HL-60 (cell line): ENCODE results near the gene FNDC3B.

Experiments used
- DNase-seq, 2 experiments: peaks; one replicate each; pipeline ENCODE4 v3.0.0-alpha.2; 2010 to 2020; ENCODE audit warnings: low read depth in 1 of 2, low spot score in 1 of 2
- H3K27ac ChIP-seq: fragments of 250-450 bp; sonication (Bioruptor Pico); replicated peaks from 2 replicates; pipeline ENCODE4 v1.5.1; 2020; ENCODE audit warnings: mild to moderate bottlenecking, moderate library complexity
- H3K27me3 ChIP-seq: fragments of 250-450 bp; sonication (Bioruptor Pico); 2 replicates; pipeline ENCODE4 v1.5.1; 2021; ENCODE audit warnings: mild to moderate bottlenecking, moderate library complexity; ENCODE audit not compliant: insufficient read depth, poor library complexity, severe bottlenecking
- H3K4me3 ChIP-seq: replicated peaks from 2 replicates; pipeline ENCODE4 v1.5.1; 2011; ENCODE audit warnings: mild to moderate bottlenecking, control low read depth, low read length; ENCODE audit not compliant: insufficient read depth
- GABPA ChIP-seq: IDR thresholded peaks from 2 replicates; pipeline ENCODE4 v1.6.1; 2012; ENCODE audit warnings: low read depth
- POLR2AphosphoS5 ChIP-seq: IDR thresholded peaks from 2 replicates; pipeline ENCODE4 v1.6.1; 2012; ENCODE audit warnings: low read depth
- SPI1 ChIP-seq: IDR thresholded peaks from 2 replicates; pipeline ENCODE4 v1.6.1; 2012; ENCODE audit warnings: low read depth, mild to moderate bottlenecking, borderline replicate concordance
- TF ChIP-seq, protein P1 (sequence below): IDR thresholded peaks from one replicate; pipeline ENCODE4 v1.5.1; 2011; ENCODE audit warnings: low read length, control low read depth, inconsistent platforms; ENCODE audit not compliant: insufficient read depth
- TF ChIP-seq, protein P2 (sequence below): IDR thresholded peaks from 2 replicates; pipeline ENCODE4 v1.6.1; 2012; ENCODE audit warnings: low read depth; ENCODE audit not compliant: insufficient replicate concordance

The FNDC3B gene

DNA sequence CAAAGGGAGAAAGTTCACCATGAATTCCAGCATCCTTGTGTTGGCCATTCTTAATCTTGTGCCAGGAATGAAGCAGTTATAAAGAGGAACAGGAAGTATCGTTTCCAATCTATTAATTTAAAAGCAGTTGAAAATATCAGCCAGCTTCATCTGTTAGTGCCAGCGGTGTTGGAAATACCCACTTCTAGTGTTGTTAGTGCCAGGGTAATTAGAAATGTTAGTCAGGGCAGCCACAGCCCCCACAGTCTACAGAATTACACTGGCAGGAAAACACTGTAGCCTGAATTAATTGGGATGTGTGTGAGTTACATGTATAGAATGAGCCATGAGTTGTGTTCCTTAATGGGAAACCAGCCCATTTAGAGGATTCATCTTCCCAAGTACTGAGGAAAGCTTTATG lies 281.1 kb downstream of the FNDC3B start:
- Histone ChIP-seq H3K27ac (no peak overlapping the region), H3K4me3 (no peak overlapping the region), H3K27me3 (no peaks in the 10 kb centered on the region)
- no peak for DNase-seq
- peak; percentile 23; the same call in 1 of the 2 replicates for TF ChIP-seq SPI1
- no peak for TF ChIP-seq GABPA

DNA sequence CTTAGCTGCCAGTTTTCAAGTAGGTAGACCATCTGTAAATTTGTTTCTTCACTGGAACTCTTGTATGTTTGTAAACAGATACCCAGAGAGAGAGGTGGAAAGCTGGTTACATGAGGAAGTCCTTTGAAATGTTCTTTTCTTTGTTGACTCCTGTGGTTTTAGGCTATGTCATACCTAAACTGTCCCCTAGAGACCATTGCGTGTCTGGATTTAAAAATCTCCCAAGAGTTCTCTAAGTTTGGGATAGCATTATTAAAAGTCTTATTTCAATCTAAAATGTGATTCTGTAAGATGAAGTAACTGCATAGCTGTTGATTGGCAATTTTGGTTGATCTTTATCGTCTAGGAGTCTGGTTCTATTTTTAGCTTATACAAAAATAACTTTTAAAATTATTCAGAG lies 281.7 kb downstream of the FNDC3B start:
- H3K27ac ChIP-seq: no peak overlapping the region
- DNase-seq: no peak
- H3K4me3 ChIP-seq: no peak overlapping the region
- TF ChIP-seq, protein P1, sequence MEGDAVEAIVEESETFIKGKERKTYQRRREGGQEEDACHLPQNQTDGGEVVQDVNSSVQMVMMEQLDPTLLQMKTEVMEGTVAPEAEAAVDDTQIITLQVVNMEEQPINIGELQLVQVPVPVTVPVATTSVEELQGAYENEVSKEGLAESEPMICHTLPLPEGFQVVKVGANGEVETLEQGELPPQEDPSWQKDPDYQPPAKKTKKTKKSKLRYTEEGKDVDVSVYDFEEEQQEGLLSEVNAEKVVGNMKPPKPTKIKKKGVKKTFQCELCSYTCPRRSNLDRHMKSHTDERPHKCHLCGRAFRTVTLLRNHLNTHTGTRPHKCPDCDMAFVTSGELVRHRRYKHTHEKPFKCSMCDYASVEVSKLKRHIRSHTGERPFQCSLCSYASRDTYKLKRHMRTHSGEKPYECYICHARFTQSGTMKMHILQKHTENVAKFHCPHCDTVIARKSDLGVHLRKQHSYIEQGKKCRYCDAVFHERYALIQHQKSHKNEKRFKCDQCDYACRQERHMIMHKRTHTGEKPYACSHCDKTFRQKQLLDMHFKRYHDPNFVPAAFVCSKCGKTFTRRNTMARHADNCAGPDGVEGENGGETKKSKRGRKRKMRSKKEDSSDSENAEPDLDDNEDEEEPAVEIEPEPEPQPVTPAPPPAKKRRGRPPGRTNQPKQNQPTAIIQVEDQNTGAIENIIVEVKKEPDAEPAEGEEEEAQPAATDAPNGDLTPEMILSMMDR: no peak
- no peak for TF ChIP-seq SPI1
- H3K27me3 ChIP-seq: no peaks in the 10 kb centered on the region

DNA sequence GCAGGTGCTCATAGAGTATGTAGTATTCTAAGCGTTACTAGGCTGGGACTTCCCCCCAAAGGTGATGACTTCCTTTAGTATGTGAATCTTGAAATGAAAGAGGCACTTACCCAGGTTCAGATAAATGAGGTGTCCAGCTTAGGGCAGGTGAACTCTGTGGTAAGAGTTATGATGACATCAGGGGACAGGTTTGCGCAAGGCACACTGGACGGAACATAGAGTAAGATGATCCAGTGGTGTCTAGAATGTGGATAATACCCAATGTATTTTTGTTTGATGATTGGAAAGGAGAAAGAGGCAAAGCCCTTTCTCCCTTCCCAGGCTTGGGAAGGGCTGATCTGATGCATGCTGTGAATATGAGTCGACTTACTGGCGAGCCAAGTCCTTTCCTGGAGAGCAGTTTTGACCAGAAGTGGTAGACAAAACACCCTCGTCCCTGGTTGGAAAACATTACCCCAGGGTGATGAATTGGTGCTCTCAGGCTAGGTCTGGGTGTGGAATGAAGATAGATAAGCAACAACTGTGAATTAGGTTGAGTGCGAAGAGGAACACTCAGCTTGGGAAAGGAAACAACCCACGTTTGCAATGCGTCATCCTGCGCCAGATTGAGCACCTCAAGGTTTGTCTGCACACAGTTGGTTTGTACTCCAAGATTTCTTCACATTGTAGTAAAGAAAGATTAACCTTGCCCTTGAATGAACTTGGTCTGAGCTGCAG lies 284.7 kb downstream of the FNDC3B start:
- H3K27ac ChIP-seq: no peak overlapping the region
- TF ChIP-seq, protein P2, sequence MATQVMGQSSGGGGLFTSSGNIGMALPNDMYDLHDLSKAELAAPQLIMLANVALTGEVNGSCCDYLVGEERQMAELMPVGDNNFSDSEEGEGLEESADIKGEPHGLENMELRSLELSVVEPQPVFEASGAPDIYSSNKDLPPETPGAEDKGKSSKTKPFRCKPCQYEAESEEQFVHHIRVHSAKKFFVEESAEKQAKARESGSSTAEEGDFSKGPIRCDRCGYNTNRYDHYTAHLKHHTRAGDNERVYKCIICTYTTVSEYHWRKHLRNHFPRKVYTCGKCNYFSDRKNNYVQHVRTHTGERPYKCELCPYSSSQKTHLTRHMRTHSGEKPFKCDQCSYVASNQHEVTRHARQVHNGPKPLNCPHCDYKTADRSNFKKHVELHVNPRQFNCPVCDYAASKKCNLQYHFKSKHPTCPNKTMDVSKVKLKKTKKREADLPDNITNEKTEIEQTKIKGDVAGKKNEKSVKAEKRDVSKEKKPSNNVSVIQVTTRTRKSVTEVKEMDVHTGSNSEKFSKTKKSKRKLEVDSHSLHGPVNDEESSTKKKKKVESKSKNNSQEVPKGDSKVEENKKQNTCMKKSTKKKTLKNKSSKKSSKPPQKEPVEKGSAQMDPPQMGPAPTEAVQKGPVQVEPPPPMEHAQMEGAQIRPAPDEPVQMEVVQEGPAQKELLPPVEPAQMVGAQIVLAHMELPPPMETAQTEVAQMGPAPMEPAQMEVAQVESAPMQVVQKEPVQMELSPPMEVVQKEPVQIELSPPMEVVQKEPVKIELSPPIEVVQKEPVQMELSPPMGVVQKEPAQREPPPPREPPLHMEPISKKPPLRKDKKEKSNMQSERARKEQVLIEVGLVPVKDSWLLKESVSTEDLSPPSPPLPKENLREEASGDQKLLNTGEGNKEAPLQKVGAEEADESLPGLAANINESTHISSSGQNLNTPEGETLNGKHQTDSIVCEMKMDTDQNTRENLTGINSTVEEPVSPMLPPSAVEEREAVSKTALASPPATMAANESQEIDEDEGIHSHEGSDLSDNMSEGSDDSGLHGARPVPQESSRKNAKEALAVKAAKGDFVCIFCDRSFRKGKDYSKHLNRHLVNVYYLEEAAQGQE: no peak
- TF ChIP-seq, protein P1: no peak

DNA sequence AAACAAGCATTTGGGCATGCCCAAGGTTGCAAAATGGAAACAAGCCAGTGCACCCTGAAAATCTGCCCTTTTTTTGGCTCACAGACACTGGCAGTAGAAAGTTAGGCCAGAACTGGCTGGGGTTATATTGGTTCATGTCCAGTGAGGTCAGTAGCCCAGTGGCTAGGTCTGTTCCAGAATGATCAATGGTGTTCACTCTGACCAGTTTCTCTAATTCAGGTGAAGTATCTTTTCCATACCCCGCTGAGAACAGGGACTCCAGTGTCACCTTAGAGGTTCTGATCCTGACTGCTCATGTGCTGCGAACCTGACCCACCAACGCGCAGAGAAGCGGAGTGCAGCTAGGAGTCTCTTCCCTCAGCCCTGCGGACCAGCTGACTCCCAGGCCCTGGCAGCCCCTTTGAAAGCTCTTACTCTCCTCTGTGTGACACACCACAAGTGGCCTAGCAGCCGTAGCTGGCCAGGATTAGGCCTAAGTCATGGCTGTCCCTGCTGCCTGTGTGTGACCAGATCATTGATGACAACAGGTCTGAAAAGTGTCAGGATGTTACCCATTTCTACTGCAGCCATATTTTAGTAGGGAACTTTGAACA lies 285.3 kb downstream of the FNDC3B start:
- no peak for DNase-seq
- Histone ChIP-seq H3K27me3 (no peaks in the 10 kb centered on the region), H3K4me3 (no peak overlapping the region), H3K27ac (no peak overlapping the region)
- no peak for TF ChIP-seq SPI1
- TF ChIP-seq, protein P2: no peak
- TF ChIP-seq, protein P1: no peak
- TF ChIP-seq GABPA: no peak
- no peak; the same call in 1 of the 2 replicates for TF ChIP-seq POLR2AphosphoS5

More for the DNA sequence above, 284.7 kb downstream of the FNDC3B start:
- no peak for DNase-seq
- no peaks in the 10 kb centered on the region for H3K27me3 ChIP-seq
- H3K4me3 ChIP-seq: no peak overlapping the region
